AG10803 (cell line): Measurements from ENCODE around the gene BCO2.

ENCODE experiments used
- DNase-seq: peaks from one replicate; pipeline ENCODE4 v3.0.0; 2010; ENCODE audit warnings: low read depth
- H3K4me3 ChIP-seq: 2 replicates; pipeline ENCODE4 v1.5.1; 2011; ENCODE audit warnings: mild to moderate bottlenecking, low read length, control low read depth
- CTCF ChIP-seq: conservative IDR thresholded peaks from 2 replicates; pipeline ENCODE4 v1.5.1; 2011; ENCODE audit warnings: mild to moderate bottlenecking, low read length, control low read depth, inconsistent platforms

Gene BCO2

GRCh38 chr11:112150517-112150916, 24.8 kb upstream of the BCO2 start:
- TF ChIP-seq CTCF = no peak
- no peak for DNase-seq
- H3K4me3 ChIP-seq = no peak overlapping the region

GRCh38 chr11:112156153-112156955, 19.0 kb upstream of the BCO2 start:
- DNase-seq = no peak
- TF ChIP-seq CTCF = no peak
- no peak overlapping the region for H3K4me3 ChIP-seq

- TF ChIP-seq CTCF = no peak
- no peak overlapping the region for H3K4me3 ChIP-seq
- peak; percentile 99 for DNase-seq
Observed at GRCh38 chr11:112156956-112157766, 18.2 kb upstream of the BCO2 start.

- no peak for DNase-seq
- H3K4me3 ChIP-seq = no peak overlapping the region
- no peak for TF ChIP-seq CTCF
Observed at GRCh38 chr11:112159098-112160065, 15.9 kb upstream of the BCO2 start.

- H3K4me3 ChIP-seq = no peak overlapping the region
Observed at GRCh38 chr11:112160091-112160848, 15.0 kb upstream of the BCO2 start.

More at GRCh38 chr11:112160091-112160848, 15.0 kb upstream of the BCO2 start:
- no peak for TF ChIP-seq CTCF
- DNase-seq = no peak
